ENCODE data around the gene GLG1. TPM values are rescaled to one million over a fixed set of nuclear protein-coding genes. Genes with fewer than 3 reads are reported as not detected.
"Not testable (repeated sequence)": the region's sequence is repeated elsewhere in the genome, so short reads cannot be mapped to it uniquely, and the experiment has no call there.

Gene GLG1
- total RNA-seq, 1 donor from 2014 or later, result 153 TPM

GRCh38 chr16:74449470-74449869 is 157.4 kb downstream of the GLG1 start:
- peaks cover 3% of the 10 kb centered on the region for H3K27me3 Mint-ChIP-seq (ENCODE audit: unreplicated experiment)
- H3K27ac Mint-ChIP-seq (ENCODE audit: unreplicated experiment), result peak overlapping the region; percentile 64
- H3K36me3 Mint-ChIP-seq (ENCODE audit: low read depth, unreplicated experiment), result peaks cover 31% of the 10 kb centered on the region
- H3K4me1 Mint-ChIP-seq (ENCODE audit: unreplicated experiment), result peaks cover 13% of the 10 kb centered on the region
- TF ChIP-seq CTCF (IDR thresholded peaks at IDR 0.05; ENCODE audit: unreplicated experiment), result no peak
- DNase-seq (ENCODE audit: low spot score), result no peak
- H3K9me3 Mint-ChIP-seq (ENCODE audit: unreplicated experiment), result no peaks in the 10 kb centered on the region
- no peak overlapping the region for H3K4me3 Mint-ChIP-seq (ENCODE audit: unreplicated experiment)

DNA sequence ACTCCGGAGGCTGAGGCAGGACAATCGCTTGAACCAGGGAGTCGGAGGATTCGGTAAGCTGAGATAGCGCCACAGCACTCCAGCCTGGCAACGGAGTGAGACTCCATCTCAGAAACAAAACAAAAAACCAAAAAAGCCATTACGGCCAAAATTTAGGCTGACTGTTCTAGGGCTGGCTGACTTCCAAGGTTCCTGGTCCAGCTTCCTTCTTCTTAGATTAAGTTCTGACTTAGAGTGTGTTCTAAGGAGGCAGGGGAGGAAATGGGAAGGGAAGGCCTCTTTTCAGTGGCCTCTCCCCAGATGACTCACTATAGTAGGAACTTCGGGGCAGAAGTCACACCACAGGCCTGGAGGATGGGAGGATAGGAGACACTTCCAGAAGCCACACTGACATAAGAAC is 157.9 kb downstream of the GLG1 start:
- H3K36me3 Mint-ChIP-seq (ENCODE audit: low read depth, unreplicated experiment), result peaks cover 31% of the 10 kb centered on the region
- H3K27me3 Mint-ChIP-seq (ENCODE audit: unreplicated experiment), result peaks cover 3% of the 10 kb centered on the region
- no peak for DNase-seq (ENCODE audit: low spot score)
- peaks cover 13% of the 10 kb centered on the region for H3K4me1 Mint-ChIP-seq (ENCODE audit: unreplicated experiment)
- TF ChIP-seq CTCF (IDR thresholded peaks at IDR 0.05; ENCODE audit: unreplicated experiment), result no peak
- H3K27ac Mint-ChIP-seq (ENCODE audit: unreplicated experiment), result peak overlapping the region; percentile 64
- H3K9me3 Mint-ChIP-seq (ENCODE audit: unreplicated experiment), result no peaks in the 10 kb centered on the region
- no peak overlapping the region for H3K4me3 Mint-ChIP-seq (ENCODE audit: unreplicated experiment)

- H3K36me3 Mint-ChIP-seq (ENCODE audit: low read depth, unreplicated experiment), result peaks cover 25% of the 10 kb centered on the region
- H3K4me1 Mint-ChIP-seq (ENCODE audit: unreplicated experiment), result peaks cover 16% of the 10 kb centered on the region
- H3K4me3 Mint-ChIP-seq (ENCODE audit: unreplicated experiment), result no peak overlapping the region
- peaks cover 3% of the 10 kb centered on the region for H3K27me3 Mint-ChIP-seq (ENCODE audit: unreplicated experiment)
- no peaks in the 10 kb centered on the region for H3K9me3 Mint-ChIP-seq (ENCODE audit: unreplicated experiment)
- no peak for TF ChIP-seq CTCF (IDR thresholded peaks at IDR 0.05; ENCODE audit: unreplicated experiment)
- H3K27ac Mint-ChIP-seq (ENCODE audit: unreplicated experiment), result no peak overlapping the region
- no peak for DNase-seq (ENCODE audit: low spot score)
These were observed 159.3 kb downstream of the GLG1 start for GRCh38 chr16:74447578-74447977.

- H3K27ac Mint-ChIP-seq (ENCODE audit: unreplicated experiment), result no peak overlapping the region
- TF ChIP-seq CTCF (IDR thresholded peaks at IDR 0.05; ENCODE audit: unreplicated experiment), result no peak
These were observed 160.0 kb downstream of the GLG1 start for GRCh38 chr16:74446866-74447265.

GRCh38 chr16:74443624-74444346 is 163.1 kb downstream of the GLG1 start:
- H3K27ac Mint-ChIP-seq (ENCODE audit: unreplicated experiment); H3K4me3 Mint-ChIP-seq (ENCODE audit: unreplicated experiment); DNase-seq (ENCODE audit: low spot score); H3K27me3 Mint-ChIP-seq (ENCODE audit: unreplicated experiment); H3K9me3 Mint-ChIP-seq (ENCODE audit: unreplicated experiment); H3K4me1 Mint-ChIP-seq (ENCODE audit: unreplicated experiment): not testable (repeated sequence)
- H3K36me3 Mint-ChIP-seq (ENCODE audit: low read depth, unreplicated experiment), result peaks cover 19% of the 10 kb centered on the region

More at GRCh38 chr16:74446866-74447265, 160.0 kb downstream of the GLG1 start:
- H3K27me3 Mint-ChIP-seq (ENCODE audit: unreplicated experiment), result peaks cover 3% of the 10 kb centered on the region
- no peak for DNase-seq (ENCODE audit: low spot score)
- peaks cover 19% of the 10 kb centered on the region for H3K36me3 Mint-ChIP-seq (ENCODE audit: low read depth, unreplicated experiment)
- no peak overlapping the region for H3K4me3 Mint-ChIP-seq (ENCODE audit: unreplicated experiment)
- no peaks in the 10 kb centered on the region for H3K9me3 Mint-ChIP-seq (ENCODE audit: unreplicated experiment)
- peaks cover 17% of the 10 kb centered on the region for H3K4me1 Mint-ChIP-seq (ENCODE audit: unreplicated experiment)
